Mesodermal cell (in vitro differentiated cells): ENCODE results near the gene FBXW11.
"Not testable (repeated sequence)": the region's sequence is repeated elsewhere in the genome, so short reads cannot be mapped to it uniquely, and the experiment has no call there.

ENCODE experiments used
- H3K27ac ChIP-seq: 2 replicates; pipeline ENCODE4 v1.7.0; 2013; ENCODE audit warnings: mild to moderate bottlenecking, low read depth, low read length, moderate library complexity; ENCODE audit not compliant: severe bottlenecking
- H3K36me3 ChIP-seq: 2 replicates; pipeline ENCODE4 v1.7.1; 2013; ENCODE audit warnings: mild to moderate bottlenecking, low read length, moderate library complexity; ENCODE audit not compliant: control insufficient read depth, insufficient read depth
- H3K4me1 ChIP-seq: one replicate; pipeline ENCODE4 v1.7.1; 2013; ENCODE audit warnings: mild to moderate bottlenecking, low read length; ENCODE audit not compliant: insufficient read depth, control insufficient read depth, poor library complexity, severe bottlenecking
- H3K4me3 ChIP-seq: 2 replicates; pipeline ENCODE4 v1.7.0; 2013; ENCODE audit warnings: low read length, control low read depth, mild to moderate bottlenecking; ENCODE audit not compliant: insufficient read depth, poor library complexity, severe bottlenecking; ENCODE audit errors: extremely low read depth
- H3K9me3 ChIP-seq: 2 replicates; pipeline ENCODE4 v1.7.1; 2013; ENCODE audit warnings: mild to moderate bottlenecking, low read length, moderate library complexity; ENCODE audit not compliant: control insufficient read depth
- WGBS, 2 experiments: methylation state at CpG; one replicate each; pipeline ENCODE4 v1.1.5; 2013; ENCODE audit warnings: missing lambda C conversion rate in 2 of 2; ENCODE audit not compliant: insufficient coverage in 2 of 2; 5-methylcytosine and 5-hydroxymethylcytosine counted together

FBXW11 gene

GRCh38 chr5:171895081-171895480 is 111.4 kb downstream of the FBXW11 start:
- 100% methylated on average over 1 of the region's 2 CpGs; no CpG with 5 or more reads in 1 of the 2 experiments for whole genome bisulfite sequencing, 2 experiments
- Histone ChIP-seq H3K4me1 (no peaks in the 10 kb centered on the region), H3K9me3 (no peaks in the 10 kb centered on the region), H3K27ac (no peak overlapping the region), H3K4me3 (no peak overlapping the region), H3K36me3 (peaks cover 61% of the 10 kb centered on the region)

GRCh38 chr5:171893290-171893886 is 113.0 kb downstream of the FBXW11 start:
- WGBS, 2 experiments = 92 to 100% methylated on average over 1 to 2 of the region's 4 CpGs
- no peak overlapping the region for H3K27ac ChIP-seq
- H3K4me1 ChIP-seq = no peaks in the 10 kb centered on the region
- H3K4me3 ChIP-seq = no peak overlapping the region
- H3K9me3 ChIP-seq = no peaks in the 10 kb centered on the region
- H3K36me3 ChIP-seq = peaks cover 60% of the 10 kb centered on the region

- Histone ChIP-seq H3K4me3 (no peak overlapping the region), H3K36me3 (peaks cover 61% of the 10 kb centered on the region), H3K27ac (no peak overlapping the region), H3K9me3 (no peaks in the 10 kb centered on the region), H3K4me1 (no peaks in the 10 kb centered on the region)
- 90 to 100% methylated on average over 3 of the region's 6 CpGs for WGBS, 2 experiments
These were observed 114.8 kb downstream of the FBXW11 start for GRCh38 chr5:171891595-171891994.

- H3K27ac ChIP-seq = no peak overlapping the region
- 98 to 100% methylated on average over 2 to 4 of the region's 4 CpGs for WGBS, 2 experiments
- H3K9me3 ChIP-seq = no peaks in the 10 kb centered on the region
- H3K4me3 ChIP-seq = no peak overlapping the region
- H3K36me3 ChIP-seq = peaks cover 59% of the 10 kb centered on the region
- H3K4me1 ChIP-seq = no peaks in the 10 kb centered on the region
These were observed 115.3 kb downstream of the FBXW11 start for GRCh38 chr5:171891150-171891549.

- Histone ChIP-seq H3K36me3 (peaks cover 56% of the 10 kb centered on the region), H3K27ac (peak overlapping the region; percentile 45)
These were observed 118.4 kb downstream of the FBXW11 start for GRCh38 chr5:171888051-171888481.

GRCh38 chr5:171886037-171886436 is 120.4 kb downstream of the FBXW11 start:
- not testable (repeated sequence) for H3K9me3 ChIP-seq, H3K4me1 ChIP-seq, H3K27ac ChIP-seq, H3K4me3 ChIP-seq
- no CpG with 5 or more reads among the region's 2 CpGs for WGBS, 2 experiments
- peaks cover 42% of the 10 kb centered on the region for H3K36me3 ChIP-seq

More at GRCh38 chr5:171888051-171888481, 118.4 kb downstream of the FBXW11 start:
- Histone ChIP-seq H3K9me3 (no peaks in the 10 kb centered on the region), H3K4me3 (no peak overlapping the region), H3K4me1 (no peaks in the 10 kb centered on the region)
- WGBS, 2 experiments = 86% methylated on average over 2 of the region's 3 CpGs

- 80 to 100% methylated on average over 1 to 2 of the region's 4 CpGs for WGBS, 2 experiments
- H3K36me3 ChIP-seq = peaks cover 32% of the 10 kb centered on the region
- no peak overlapping the region for H3K4me3 ChIP-seq
These were observed 124.3 kb downstream of the FBXW11 start for GRCh38 chr5:171882118-171882517.

GRCh38 chr5:171874234-171874633 is 132.2 kb downstream of the FBXW11 start:
- Histone ChIP-seq H3K4me1 (peaks cover 29% of the 10 kb centered on the region), H3K36me3 (peaks cover 66% of the 10 kb centered on the region), H3K27ac (no peak overlapping the region), H3K4me3 (no peak overlapping the region), H3K9me3 (no peaks in the 10 kb centered on the region)
- WGBS, 2 experiments = 100% methylated on average over 1 of the region's 2 CpGs

More at GRCh38 chr5:171882118-171882517, 124.3 kb downstream of the FBXW11 start:
- H3K27ac ChIP-seq = no peak overlapping the region
- H3K9me3 ChIP-seq = no peaks in the 10 kb centered on the region
- H3K4me1 ChIP-seq = no peaks in the 10 kb centered on the region

GRCh38 chr5:171872666-171873065 is 133.8 kb downstream of the FBXW11 start:
- no peaks in the 10 kb centered on the region for H3K9me3 ChIP-seq
- peaks cover 71% of the 10 kb centered on the region for H3K36me3 ChIP-seq
- H3K4me1 ChIP-seq = peaks cover 29% of the 10 kb centered on the region
- H3K27ac ChIP-seq = no peak overlapping the region
- H3K4me3 ChIP-seq = no peak overlapping the region
- WGBS, 2 experiments = 95 to 100% methylated on average over 2 to 3 of the region's 5 CpGs

GRCh38 chr5:171871711-171872110 is 134.7 kb downstream of the FBXW11 start:
- WGBS, 2 experiments = 83 to 100% methylated on average over 1 of the region's 1 CpG
- Histone ChIP-seq H3K4me1 (peaks cover 29% of the 10 kb centered on the region), H3K4me3 (no peak overlapping the region), H3K27ac (no peak overlapping the region), H3K36me3 (peaks cover 70% of the 10 kb centered on the region), H3K9me3 (no peaks in the 10 kb centered on the region)

- Histone ChIP-seq H3K27ac (no peak overlapping the region), H3K4me3 (no peak overlapping the region), H3K4me1 (peaks cover 29% of the 10 kb centered on the region), H3K36me3 (peaks cover 55% of the 10 kb centered on the region), H3K9me3 (no peaks in the 10 kb centered on the region)
- no CpG with 5 or more reads among the region's 1 CpG for WGBS, 2 experiments
These were observed 136.5 kb downstream of the FBXW11 start for GRCh38 chr5:171869956-171870355.
